GM21526 (cell line): ENCODE measurements around the gene ENTPD8.
"Not testable (repeated sequence)": the region's sequence is repeated elsewhere in the genome, so short reads cannot be mapped to it uniquely, and the experiment has no call there.

Source experiments
- ATAC-seq: cut with Tn5 transposase; IDR thresholded peaks from one replicate; pipeline ENCODE4 v1.9.1; 2021; ENCODE audit warnings: moderate library complexity; ENCODE audit not compliant: unreplicated experiment, low FRiP score

Gene ENTPD8

DNA sequence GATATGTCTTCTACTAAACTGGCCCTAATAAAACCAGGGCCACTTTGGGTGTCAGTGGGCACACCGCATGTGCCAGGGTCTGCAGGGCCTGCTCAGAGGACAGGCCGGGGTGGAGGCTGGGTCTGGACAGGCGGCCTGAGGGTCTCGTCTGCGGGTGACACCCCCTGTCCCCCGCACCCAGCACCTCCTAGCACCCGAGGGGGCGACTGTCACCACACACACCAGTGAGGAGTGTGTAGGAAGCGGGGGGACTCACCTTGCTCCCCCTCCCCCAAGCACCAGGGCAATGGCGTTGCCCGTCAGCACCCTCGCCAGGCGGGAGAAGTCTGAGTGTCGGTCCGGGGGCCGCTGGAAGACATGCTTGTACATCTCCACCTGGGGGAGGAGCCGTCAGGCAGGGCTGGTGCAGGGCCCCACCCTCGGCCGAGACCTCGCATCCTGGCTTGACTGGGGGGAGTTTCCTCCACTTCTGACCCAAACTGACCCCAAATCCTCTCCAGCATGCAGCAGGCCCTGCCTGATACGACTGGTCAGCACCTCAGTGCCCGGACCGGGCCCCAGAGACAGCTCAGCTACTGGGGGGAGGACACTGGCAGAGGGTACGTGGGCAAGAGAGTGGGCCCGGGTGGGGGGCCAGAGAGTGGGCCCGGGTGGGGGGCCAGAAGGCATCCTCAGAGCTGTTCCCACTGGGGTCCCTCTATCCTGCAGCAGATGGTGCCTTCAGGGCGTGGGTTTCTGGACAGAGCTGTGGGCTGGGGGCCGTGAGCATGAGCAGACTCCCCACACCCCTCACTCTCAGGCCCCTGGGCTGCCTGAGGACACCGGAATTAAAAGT, 36.8 kb upstream of the ENTPD8 start:
- ATAC-seq, result no peak

DNA sequence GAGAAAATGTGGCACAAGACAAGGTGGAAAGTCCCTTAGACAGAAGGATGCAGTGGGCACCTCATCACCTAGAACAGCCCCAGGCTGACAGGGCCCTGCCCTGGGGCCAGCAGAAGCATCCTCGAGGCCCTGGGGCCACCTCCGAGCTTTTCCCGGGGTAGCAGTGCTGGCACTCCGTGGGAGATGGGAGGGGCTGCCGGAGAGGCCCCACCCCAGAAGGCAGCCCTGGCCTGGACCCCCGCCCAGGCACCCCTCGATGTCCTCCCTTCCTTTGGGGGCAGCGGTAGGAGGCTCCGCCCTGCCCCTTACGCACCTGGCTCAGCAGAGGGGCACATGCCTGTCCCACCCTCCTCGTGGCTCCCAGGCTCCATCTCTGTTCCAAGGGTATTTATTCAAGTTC, 35.7 kb upstream of the ENTPD8 start:
- no peak for ATAC-seq

DNA sequence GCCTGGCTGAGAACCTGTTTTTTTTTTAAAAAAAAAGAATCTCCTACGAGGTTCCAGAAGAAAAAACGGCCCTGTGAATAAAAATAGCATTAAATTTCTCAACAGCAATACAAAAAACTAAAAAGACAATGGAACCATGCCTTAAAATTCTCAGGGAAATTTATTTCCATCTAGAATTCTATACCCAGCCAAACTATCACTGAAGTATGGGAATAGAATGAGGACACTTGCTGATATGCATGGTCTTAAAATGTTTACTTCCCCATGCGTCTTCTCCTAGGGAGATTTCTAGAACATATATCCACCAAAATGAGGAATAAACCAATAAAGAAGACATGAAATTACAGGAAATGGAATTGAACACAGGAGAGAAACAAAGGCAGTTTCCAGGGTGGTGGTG, 34.5 kb upstream of the ENTPD8 start:
- no peak for ATAC-seq

DNA sequence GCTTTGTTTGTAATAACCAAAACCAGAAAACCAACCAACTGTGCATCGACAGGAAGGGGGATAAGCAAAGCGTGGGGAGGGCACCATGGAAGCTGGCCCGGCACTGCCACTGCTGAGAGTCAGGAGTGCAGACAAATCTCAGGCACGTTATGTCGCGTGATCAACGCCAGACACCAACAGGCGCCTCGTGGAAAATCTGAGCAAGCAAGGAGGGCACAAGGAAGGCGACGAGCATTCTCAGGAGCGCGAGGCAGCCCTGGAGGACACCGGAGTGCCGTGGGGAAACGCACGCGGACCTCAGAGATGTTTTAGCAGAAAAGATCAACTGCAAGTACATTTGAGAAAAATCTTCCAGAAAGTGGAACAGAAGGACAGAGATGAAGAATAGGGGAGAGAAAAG, 33.1 kb upstream of the ENTPD8 start:
- ATAC-seq, result no peak

DNA sequence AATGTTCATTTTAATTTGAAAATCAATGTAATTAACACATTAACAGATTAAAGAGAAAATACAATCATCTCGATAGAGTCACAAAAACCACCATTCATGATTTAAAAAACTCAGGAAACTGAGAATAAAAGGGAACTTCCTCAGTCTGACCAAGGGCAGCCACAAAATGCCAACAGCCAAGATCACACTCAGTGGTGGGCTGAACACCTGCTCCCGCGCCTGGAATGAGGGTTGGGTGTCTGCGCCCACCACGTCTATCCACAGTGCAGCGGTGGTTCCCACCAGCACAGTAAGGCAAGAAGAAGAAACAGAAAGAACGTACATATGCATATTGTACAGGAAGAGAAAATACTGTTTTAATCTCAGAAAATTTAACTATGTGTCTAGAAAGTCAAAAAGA, 29.6 kb upstream of the ENTPD8 start:
- ATAC-seq, result no peak

DNA sequence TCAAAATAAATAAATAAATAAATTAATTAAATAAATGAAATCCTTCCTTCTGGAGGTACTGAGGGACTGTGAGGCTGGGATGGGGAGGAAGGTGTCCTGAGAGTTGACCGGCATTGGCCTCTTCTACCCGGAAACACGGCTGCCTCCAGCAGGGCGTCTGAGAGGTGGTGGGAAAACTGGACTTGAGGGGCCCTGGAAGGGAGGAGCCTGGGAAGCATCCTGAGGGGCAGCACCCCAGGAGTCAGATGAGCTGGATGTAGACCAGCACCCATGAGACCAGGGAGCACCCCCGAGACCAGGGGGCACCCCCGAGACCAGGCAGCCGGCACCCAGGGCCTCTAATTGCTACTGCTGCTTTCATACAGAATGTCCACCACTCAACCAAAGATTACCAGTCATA, 26.7 kb upstream of the ENTPD8 start:
- no peak for ATAC-seq

DNA sequence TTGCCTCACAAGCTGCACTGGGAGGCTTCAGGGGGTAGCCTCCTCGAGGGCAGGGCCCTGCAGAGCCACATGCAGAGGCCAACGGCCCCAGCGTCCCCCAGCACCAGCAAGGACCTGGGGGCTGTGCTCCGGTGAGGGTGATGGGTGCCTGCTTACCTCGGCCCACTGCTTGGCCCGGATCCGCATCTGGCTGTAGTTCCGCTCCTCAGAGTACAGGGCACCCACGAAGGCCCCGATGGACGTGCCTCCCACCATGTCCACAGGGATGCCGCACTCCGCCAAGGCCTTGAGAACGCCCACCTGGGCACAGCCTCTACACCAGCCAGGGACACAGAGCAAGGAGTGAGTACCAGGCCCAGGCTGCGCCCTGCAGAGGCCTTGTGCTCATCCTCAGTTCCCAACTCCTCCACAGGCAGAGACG, 26.0 kb upstream of the ENTPD8 start:
- ATAC-seq, result no peak

DNA sequence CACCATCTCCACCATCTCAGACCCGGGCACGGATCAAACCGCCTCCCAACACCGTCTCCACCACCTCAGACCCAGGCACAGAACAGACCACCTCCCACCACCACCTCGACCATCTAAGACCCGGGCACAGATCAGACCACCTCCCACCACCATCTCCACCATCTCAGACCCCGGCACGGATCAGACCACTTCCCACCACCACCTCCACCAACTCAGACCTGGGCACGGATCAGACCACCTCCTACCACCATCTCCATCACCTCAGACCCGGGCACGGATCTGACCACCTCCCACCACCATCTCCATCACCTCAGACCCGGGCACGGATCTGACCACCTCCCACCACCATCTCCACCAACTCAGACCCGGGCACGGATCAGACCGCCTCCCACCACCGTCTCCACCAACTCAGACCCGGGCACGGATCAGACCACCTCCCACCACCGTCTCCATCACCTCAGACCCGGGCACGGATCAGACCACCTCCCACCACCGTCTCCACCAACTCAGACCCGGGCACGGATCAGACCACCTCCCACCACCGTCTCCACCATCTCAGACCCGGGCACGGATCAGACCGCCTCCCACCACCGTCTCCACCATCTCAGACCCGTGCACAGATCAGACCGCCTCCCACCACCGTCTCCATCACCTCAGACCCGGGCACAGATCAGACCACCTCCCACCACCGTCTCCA, 25.4 kb upstream of the ENTPD8 start:
- ATAC-seq, result not testable (repeated sequence)

DNA sequence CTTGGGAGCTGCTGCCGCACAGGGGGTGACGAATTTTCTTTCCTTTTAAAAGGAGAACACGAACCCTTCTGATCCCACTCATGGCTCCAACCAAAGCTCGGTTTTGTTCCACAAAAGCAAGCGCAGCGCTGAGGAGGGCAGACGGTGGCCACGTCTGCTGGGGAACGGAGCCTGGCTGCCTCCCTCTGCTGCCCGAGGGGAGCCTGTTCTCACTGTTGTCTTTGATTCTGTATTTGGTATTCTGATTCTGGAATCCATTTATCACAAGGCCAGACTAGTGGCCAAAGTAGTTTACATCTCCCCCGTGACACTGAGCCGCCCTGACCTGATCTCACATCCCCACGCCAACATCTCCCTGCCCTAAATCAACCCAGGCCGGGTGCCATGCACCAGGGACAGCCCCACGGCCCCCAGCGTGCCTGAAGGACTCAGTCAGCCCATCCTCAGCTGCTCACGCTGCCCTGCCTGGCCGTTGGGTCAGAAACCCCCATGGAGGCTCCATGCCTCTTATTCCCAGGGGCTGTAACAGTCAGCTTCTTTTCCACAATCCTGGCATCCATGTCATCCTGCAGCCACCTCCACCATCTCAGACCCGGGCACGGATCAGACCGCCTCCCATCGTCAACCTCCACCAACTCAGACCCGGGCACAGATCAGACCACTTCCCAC, 24.7 kb upstream of the ENTPD8 start:
- no peak for ATAC-seq

DNA sequence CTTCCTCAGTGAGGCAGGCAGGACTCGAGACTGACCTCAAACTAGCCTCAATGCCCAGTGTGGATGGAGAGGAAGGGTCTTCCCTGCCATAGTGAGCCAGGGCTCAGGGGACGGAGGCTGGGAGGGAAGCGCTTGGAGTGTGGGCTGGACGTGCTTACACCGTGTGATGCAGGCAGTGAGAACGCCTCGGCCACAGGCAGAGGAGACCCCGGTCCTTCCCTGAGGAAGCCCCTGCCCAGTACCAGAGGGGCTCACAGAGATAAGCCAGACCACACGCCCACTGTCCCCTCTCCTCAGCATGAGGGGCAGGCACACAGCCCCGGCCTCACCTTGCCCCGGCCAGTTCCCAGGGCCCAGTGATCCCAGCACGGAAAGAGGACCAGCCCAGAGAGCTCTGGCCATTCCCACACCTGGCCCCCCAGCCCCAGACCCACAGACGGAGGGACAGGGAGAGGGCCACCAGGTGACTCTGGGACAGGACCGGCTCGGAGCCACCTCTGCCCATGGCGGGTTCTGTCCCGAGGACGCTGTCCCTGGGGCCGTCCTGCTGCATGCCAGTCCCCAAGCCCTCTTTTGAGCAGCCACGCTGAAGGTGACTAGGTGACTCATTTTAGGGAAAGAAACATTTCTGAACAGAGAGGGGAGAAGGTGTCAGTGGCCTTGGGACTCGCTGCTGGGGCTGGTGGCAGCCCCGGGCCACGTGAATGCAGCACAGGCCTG, 24.0 kb upstream of the ENTPD8 start:
- ATAC-seq, result no peak

DNA sequence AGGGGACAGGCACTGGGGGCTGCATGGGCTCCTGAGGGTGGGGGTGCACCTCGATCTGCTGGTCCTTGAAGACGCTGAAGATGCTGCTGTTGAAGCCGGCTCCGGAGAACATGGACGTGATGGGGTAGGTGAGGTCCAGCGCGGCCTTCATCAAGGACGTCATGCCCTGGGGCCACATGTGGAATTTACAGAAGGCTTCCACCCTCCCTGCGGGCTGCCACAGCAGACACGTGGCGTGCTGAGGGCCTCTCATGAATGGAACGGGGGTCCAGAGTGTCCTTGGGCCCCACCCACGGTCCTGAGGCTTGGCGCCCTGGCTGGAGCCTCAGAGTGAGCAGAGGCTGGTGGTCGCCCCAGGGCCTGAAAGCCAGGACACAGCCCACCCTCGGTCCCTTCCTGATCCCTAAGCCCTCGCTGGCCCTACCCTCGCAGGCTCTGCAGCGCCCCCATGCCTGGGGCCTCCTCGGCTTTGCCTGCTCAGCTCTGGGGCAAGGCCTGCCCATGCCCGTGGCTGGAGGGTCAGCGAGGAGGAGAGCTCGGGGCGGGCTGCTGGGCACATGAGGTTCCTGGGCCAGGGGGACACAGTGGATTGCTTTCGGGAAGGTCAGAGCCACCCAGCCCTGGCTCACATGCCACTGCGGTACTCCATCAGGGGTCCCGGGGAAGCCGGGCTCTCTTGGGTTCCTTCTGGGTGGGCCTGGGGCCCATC, 23.3 kb upstream of the ENTPD8 start:
- ATAC-seq, result no peak

DNA sequence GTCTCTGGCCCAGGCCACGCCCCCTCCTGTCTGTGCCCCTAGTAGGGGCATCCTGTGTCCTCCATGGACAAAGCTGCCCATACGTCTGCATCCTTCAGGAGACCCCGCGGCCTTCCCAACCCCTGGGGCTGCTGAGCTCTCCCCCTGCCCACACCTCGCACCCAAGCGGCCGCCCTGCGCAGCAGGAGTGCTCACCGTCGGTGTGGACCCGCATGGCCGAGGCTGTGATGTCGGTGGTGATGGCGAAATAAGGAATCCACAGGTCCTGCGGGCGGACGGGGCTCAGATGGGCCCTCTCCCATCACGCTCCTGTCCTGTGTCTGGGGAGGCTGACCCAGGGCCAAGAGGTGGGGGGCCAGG, 22.8 kb upstream of the ENTPD8 start:
- no peak for ATAC-seq

DNA sequence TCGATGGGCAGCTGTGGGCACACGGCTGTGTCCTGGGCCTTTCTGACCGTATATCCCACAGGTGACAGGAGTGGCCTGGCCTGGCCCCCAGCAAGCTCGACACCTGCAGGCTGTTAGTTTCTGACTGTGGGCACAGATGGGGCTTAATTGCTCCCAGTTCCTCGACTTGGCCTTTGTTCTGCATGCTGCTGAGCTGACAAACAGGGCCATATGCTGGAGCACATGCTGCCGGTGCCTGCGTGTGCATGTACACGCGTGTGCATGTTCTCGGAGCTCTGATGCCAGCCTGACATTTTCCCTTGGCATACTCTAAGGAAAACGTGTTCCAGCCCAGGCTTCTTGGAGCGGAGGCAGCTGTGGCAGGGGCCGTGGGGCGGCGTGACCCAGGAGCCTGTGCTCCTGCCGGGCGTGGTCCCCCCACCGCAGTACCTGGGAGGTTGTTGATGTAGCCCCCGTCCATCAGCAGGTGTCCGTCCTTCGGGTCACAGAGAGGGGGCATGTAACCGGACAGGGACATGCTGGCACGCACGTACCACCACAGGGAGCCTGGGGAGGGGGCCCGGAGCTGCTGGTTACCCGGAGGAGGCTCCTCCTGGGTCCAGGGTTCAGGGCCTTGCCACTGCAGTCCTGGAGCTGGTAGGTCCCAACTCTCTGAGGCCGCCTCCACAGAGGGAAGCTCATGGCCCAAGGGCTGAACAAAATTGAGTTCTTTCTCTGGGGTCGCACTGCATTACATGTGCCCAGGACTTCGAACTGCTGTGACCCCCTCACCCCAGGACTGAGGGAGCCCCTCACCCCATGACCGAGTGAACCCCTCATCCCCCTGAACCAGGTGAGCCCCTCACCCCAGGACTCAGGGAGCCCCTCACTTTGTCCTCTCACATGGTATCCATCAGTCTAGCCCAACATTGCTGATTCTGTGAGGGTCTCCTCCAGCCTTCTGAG, 22.1 kb upstream of the ENTPD8 start:
- ATAC-seq, result no peak

DNA sequence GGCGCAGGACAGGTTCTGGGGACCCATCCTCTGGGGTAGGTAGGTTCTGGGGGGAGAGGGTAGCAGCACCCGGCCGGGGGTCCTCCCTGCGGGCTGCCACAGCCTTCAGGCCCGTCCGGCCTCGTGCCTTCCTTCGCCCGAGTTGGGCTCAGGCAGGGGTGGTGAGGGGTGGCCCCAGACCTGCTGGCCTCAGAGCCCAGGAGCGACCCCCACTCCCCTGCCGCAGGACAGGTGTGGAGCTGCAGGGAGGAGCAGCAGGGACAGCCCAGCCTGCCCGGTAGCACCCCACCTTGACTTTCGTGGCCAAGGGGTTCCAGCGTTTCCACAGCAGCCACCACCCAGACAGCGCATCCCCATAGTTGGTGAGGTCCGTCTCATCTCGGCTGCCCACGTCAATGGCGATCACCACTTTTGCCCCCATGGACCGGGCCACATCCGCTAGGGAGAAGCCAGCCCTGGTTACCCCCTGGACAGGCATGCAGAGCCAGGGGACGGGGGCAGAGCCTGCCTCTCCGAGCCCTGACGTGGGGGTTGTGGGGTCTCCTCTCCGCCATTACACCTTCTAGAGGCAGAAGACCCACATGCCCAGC, 21.3 kb upstream of the ENTPD8 start:
- no peak for ATAC-seq

DNA sequence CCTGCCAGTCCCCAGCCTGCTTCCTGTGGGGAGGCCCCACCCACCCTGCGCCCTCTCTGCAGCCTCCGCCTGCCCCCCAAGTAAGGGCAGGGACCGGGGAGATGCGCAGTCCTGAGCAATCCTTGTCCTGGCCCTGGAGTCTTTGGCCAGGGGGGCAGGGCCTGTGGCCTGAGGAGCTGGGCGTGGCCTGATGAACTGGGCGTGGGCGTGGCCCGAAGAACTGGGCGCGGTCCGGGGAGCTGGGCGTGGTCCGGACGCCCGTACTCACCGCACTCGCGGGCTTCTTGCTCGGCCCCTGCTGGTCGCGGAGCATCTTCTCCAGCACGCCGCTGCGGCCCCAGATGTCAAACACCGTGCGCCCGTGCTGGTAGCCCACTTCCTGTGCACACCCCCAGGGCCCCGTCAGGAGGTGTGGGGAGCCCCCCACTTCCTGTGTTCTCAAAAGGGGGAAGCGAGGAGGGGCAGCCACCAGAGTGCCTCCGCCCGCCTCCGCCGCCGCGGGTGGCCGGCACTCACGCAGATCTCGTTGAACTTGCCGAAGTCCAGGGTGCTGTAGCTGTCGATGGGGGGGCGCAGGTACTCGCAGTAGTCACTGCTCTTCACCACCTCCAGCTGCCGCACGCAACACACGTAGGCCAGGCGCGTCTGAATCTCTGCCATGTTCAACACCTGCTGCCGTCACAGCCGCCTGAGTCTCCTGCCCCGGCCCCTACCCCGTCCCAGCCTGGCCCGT, 20.7 kb upstream of the ENTPD8 start:
- no peak for ATAC-seq

DNA sequence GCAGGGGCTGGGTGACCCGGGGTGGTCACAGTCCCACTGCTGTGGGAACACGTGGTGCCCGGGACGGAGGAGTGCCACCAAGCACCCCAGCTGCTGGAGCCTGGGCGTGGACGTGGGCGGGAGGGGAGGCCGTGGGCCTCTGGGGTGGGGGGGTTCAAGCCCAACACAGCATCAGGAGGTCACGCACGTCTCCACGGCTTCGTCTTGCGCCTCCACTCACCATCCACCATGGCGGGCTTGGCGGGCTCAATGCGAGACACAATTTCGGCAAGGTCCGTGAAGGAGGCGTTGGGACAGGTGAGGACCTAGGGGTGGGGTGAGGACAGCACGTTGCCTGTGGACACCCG, 20.1 kb upstream of the ENTPD8 start:
- no peak for ATAC-seq

DNA sequence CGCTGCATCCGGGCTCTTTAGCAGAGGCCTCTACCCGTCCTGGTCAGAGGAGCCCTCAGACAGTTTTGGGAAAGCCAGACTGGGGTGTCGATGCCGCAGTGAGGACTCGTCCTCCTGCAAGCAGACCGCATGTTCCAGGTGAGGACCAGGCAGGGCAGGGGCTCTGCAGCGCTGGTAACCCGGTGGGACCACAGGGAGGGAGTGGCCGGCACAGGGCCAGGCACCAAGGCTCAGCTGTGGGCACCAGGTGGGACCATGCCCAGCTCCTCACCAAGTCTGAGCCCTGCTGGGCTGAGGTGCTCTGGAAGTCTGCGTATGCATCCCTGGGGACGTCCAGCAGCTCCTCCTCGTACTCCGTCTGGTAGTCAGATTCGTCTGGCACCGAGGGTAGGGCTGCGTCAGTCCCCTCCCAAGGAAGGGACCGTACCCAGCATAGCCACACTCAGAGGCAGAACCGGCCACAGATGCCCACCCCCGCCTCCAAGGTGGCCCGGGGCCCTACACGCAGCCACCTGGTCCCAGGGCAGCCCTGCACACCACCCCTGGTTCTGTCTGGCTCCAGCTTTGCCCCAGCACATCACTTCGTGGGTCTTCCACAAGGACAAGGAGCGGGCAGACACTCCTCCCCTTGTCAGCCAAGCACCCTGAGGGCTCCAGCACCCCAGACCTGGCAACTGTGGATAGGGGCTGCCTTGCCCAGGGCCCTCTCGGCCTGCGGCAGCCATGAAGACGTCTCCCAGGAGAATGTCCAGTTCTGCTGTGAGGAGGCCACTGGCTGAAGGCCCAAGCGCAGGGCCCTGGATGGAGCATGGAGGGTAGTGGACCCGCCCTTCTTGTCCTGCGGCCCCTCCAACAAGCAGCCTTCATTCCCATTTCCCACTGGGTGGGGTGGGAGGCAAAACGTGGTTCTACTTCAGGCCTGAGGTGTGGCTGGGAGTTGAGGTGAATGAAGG, 19.5 kb upstream of the ENTPD8 start:
- ATAC-seq, result no peak
